GM19025 (cell line): ENCODE data around the gene PCGF6.
"Not testable (repeated sequence)": the region's sequence is repeated elsewhere in the genome, so short reads cannot be mapped to it uniquely, and the experiment has no call there.

Experiments used
- ATAC-seq: cut with Tn5 transposase; IDR thresholded peaks from one replicate; pipeline ENCODE4 v1.9.1; 2021; ENCODE audit warnings: mild to moderate bottlenecking, low read depth, moderate library complexity; ENCODE audit not compliant: unreplicated experiment

Gene PCGF6

GRCh38 chr10:103350517-103351260, at the start of gene PCGF6:
Gene PCGF6 (minus strand): TSS chr10:103351140. CDS start chr10:103351066, 74 bp downstream.
- peak; percentile 76 for ATAC-seq

DNA sequence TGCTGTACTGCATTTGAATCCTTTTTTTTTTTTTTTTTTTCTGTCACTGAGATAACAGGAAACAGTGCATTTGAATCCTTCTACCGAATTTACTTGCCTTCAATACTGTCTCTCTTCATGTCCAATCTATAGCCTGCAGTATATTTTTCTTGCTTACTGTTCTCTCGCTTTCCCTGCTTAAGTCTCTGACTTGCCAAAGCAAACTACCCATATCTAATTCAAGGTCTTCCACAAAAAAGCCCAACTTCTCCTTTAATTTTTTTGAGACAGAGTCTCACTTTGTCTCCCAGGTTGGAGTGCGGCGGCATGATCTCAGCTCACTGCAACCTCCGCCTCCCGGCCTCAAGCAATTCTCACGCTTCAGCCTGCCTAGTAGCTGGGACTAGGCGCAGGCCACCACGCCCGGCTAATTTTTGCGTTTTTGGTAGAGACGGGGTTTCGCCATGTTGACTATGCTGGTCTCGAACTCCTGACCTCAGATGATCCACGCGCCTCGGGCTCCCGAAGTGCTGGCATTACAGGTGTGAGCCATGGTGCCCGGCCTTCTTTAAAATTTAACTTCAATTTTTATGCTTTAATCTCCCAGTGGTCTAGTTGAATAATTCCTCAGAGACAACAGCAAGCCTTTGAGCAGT, 46.4 kb upstream of the PCGF6 start:
- ATAC-seq = no peak

- ATAC-seq = no peak
Observed at GRCh38 chr10:103396789-103397087, 45.8 kb upstream of the PCGF6 start.

DNA sequence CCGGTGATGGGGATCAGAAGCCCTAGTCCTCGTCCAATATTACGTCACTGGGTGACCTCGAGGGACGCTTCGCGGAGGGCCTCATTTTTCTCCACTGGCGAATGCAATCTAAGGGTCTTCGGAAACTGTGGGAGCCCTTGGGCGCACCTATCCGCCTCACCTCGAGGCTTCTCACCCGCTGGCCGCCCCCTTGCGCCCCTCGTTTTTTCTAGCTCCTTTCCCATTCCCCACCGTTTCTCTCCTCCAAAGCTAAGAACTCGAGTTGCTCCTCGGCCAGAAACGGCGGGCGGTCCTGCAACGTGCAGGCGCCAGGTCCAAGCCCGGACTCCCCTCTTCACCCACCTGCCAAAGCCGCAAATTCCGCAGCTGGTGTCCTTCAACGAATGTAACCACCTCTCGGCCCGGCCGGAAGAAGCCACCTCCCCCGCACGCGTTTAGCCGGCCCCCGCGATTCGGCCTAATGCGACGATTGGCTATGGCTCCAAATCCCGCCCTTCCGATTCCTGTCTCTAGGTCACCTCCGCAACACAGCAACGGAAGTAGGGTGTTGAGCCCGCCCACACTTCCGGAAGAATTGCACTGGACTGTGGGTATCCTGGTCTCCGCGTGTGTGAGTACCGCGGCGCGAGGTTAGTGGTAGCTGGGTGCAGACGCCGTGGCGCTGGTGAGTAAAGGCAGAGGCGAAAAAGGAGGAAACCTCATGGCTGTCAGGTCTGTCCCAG, 45.3 kb upstream of the PCGF6 start, which contains the start of the genes ATP5MK and PDCD11:
Gene ATP5MK (minus strand): TSS at position 409 of the 722 bp plus-strand sequence. CDS start 4,018 bp downstream, outside the sequence.
Gene PDCD11 (plus strand): TSS at position 560 of the 722 bp plus-strand sequence. CDS start 1,801 bp downstream, outside the sequence.
- peak; percentile 98 for ATAC-seq

DNA sequence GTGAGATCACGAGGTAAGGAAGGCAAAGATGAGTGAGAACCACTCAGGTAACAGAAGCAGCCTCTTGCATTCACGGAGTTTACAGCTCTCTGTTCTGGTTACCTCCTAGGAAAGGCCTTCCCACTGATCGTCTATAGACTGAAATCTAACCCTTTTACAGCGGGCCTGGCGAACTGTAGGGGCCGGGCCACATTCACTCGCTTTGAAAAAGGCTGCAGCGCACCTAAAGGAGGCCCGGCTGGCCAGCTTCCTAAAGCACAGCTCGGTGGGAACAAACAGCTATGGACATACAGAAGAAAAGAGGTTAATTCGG, 44.8 kb upstream of the PCGF6 start:
- ATAC-seq = no peak

DNA sequence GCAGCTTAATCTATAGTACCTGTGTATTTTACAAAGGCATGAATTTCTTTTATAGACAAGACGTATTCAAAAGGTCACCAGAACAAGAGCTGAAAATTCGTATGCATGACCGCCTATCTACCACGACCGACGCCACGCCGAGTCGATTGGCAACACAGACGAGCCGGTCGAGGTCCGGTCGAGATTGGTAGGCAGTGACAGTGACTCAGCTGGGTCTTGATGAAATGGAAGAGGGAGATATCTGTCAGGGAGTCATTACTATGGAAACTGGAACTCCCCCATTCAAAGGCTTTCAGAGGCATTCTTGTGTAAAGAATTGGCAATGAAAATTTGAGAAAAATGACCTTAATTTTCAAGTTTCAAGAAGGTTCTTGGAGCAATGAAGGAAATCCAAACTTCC, 43.2 kb upstream of the PCGF6 start:
- ATAC-seq = no peak

- ATAC-seq = no peak
Observed at GRCh38 chr10:103382769-103383168, 31.8 kb upstream of the PCGF6 start.

GRCh38 chr10:103374263-103374662, 23.3 kb upstream of the PCGF6 start:
- no peak for ATAC-seq

DNA sequence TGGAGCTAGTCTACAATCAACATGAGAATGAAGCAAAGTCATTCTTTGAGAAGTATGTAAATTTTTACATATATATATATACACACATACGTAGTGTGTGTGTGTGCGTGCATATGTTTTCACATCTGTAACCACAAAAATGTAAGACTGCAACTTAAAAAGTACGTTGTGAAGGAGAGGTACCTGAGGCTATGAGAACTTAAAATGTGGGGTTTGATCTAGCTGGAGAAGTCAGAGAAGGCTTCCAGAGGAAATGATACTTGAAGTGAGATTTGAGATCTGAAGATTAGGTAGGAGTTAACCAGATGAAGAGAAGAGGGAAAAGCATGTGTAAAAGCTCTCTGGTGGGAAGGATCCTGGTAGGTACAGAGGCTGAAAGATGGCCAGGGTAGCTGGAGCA, 22.6 kb upstream of the PCGF6 start:
- ATAC-seq = no peak

GRCh38 chr10:103367782-103368518, 17.0 kb upstream of the PCGF6 start, which contains the start of gene TAF5:
Gene TAF5 (plus strand): TSS chr10:103367976. CDS start chr10:103367990, 14 bp downstream.
- peak; percentile 43 for ATAC-seq

DNA sequence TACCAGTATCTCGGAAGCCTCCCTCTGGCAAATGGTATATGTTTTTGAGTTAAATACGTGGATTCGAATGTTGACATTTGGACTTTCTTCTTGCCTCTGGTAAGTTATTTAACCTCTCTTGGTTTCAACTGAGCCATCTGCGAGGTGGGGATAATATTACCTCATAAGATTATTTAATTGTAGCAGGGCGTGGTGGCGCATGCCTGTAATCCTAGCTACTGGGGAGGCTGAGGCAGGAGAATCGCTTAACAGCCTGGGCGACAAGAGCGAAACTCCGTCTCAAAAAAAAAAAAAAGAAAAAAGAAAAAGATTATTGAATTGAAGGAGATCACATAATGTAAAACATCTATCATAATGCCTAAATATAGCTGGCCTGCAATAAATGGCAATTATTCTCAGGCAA, 16.4 kb upstream of the PCGF6 start:
- no peak for ATAC-seq

- not testable (repeated sequence) for ATAC-seq
Observed at GRCh38 chr10:103360791-103361190, 9.9 kb upstream of the PCGF6 start.

DNA sequence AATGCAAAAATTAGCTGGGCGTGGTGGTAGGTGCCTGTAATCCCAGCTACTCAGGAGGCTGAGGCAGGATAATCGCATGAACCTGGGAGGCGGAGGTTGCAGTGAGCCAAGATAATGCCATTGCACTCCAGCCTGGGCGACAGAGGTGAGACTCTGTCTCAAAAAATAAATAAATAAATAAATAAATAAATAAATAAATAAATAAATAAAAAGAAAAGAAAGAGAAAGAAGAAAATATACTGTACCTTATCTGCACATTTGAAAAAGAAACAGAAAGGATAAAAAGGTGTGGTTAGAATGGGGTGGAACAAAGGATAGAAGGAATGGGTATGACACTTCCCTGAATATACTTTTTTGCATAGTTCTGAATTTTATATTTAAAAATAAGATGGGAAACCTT, 8.6 kb upstream of the PCGF6 start:
- ATAC-seq = not testable (repeated sequence)

DNA sequence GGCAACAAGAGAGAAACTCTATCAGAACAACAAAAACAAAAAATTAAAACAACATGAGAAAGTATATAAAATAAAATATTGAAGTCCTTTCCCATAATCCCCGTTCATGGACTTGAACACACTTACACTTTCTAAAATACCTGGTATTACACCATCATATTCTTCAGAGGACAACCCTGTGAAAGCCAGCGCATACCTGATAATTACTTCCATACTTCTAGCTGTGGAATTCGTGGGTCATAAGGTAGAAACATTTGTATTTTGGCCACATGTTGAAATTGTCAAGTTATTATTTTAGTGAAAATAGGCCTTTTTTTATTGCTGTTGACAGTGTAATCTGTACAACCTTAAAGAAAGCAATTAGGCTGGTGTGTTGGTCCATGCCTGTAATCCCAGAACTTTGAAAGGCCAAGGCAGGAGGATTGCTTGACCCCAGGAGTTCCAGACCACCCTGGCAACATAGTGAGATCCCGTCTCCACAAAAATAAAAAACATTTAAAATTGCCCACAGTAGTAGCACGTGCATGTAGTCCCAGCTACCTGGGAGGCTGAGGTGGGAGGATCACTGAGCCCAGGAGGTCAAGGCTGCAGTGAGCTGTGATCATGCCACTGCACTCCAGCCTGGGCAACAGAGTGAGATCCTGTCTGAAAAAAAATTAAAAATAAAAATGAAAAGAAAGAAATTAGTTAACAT, 5.1 kb upstream of the PCGF6 start:
- no peak for ATAC-seq

DNA sequence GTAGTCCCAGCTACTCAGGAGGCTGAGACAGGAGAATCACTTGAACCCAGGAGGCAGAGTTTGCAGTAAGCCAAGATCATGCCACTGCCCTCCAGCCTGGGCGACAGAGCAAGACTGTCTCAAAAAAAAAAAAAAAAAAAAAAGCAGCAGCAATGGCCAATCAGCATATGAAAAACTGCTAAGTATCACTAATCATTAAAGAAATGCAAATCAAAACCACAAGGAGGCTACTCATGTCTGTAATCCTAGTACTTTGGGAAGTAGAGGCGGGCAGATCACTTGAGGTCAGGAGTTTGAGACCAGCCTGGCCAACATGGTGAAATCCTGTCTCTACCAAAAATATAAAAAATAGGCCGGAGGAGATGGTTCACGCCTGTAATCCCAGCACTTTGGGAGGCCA, 3.6 kb upstream of the PCGF6 start:
- ATAC-seq = not testable (repeated sequence)

DNA sequence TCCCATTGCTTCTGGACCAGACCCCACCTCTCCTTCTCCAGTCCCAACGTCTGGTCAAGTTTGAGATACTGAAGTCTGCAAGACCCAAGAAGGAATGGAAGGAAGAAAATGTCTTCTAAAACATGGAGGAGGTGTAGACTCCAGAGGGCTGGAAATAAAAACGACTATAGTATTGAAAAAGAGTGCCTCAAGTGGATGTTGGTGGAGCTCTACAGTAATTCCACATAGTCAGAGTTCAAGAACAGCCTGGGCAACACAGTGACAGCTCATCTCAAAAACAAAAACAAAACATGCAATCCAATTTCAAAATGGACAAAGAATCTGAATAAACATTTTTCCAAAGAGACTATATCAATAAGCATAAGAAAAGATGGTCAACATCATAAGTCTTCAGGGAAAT, 2.3 kb upstream of the PCGF6 start:
- no peak for ATAC-seq

- ATAC-seq = no peak
Observed at GRCh38 chr10:103350175-103350516, 794 bp downstream of the PCGF6 start.

DNA sequence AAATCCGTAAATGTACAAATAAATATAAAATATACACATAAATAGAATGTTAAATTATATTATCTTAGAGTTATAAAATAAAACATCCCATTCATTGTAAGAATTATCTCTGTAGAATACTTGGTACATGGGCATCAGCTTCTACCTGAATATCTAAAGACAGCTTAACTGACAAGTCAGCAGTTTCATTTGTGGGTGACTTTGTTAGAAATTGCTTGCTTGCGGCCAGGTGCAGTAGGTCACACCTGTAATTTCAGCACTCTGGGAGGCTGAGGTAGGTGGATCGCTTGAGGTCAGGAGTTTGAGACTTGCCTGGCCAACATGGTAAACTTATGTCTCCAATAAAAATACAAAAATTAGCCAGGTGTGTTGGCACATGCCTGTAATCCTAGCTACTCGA, 14.6 kb downstream of the PCGF6 start:
- ATAC-seq = no peak

DNA sequence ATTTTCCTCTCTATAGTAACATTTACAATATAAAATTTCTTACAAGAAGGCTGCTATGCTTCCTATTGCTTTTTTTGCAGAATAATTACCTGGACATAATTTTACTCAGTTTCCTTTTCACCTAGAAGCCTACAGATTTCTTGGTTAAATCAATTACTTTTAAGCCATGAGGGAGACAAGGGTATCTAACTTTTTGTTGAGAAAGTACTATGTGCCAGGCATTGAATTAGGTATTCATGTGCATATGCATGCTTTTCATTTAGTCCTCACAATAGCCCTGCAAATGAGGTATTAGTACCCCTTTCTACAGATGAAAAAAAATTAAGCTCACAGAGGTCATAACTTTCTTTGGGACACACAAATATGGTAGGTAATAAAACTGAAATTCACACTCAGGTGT, 16.4 kb downstream of the PCGF6 start:
- no peak for ATAC-seq

DNA sequence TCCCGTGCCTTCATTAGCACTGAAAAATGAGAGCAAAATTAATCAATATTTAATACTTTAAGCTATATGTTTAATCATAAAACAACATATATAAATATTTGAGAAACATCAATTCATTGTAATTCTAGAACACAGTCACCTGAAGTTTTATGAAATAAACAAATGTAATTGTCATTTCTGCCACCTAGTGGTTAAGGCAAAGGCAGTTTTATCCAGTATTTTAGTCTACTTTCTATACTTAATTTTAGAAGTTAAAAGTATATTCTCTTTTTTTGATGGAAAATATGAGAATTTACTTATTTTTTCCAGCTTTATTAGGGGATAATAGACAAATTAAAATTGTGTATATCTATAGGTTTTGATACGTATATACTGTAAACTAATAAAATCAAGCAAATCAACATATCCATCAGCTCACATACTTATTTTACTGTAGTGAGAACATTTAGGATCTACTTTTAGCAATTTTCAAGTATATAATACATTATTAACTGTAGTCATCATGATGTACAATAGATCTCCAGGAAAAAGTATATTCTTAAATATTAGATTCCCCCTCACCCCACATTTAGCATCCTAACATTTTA, 16.9 kb downstream of the PCGF6 start:
- no peak for ATAC-seq
